Esophagus (tissue), 2 donors: Measurements from ENCODE around the gene PDK2. TPM values are rescaled to one million over a fixed set of nuclear protein-coding genes. Genes with fewer than 3 reads are reported as not detected.

ENCODE experiments used
- H3K27ac ChIP-seq, 2 donors: one replicate each; pipeline ENCODE4 v1.5.1; 2013; ENCODE audit warnings: low read depth in 2 of 2, mild to moderate bottlenecking in 2 of 2, inconsistent platforms in 1 of 2, low read length in 1 of 2, moderate library complexity in 1 of 2
- H3K27me3 ChIP-seq, 2 donors: one replicate each; pipeline ENCODE4 v1.6.1; 2013; ENCODE audit warnings: low read length in 2 of 2, control low read depth in 1 of 2, mild to moderate bottlenecking in 1 of 2; ENCODE audit not compliant: insufficient read depth in 2 of 2, control insufficient read depth in 1 of 2
- H3K36me3 ChIP-seq, 2 donors: one replicate each; pipeline ENCODE4 v1.6.1; 2013; ENCODE audit warnings: low read length in 1 of 2; ENCODE audit not compliant: control insufficient read depth in 2 of 2, insufficient read depth in 2 of 2
- H3K4me1 ChIP-seq, 2 donors: one replicate each; pipeline ENCODE4 v1.6.1; 2013; ENCODE audit warnings: low read length in 1 of 2; ENCODE audit not compliant: control insufficient read depth in 2 of 2, insufficient read depth in 2 of 2
- H3K4me3 ChIP-seq, 2 donors: one replicate each; pipeline ENCODE4 v1.5.1; 2013; ENCODE audit warnings: low read length in 2 of 2, mild to moderate bottlenecking in 2 of 2, low read depth in 1 of 2, moderate library complexity in 1 of 2
- H3K9me3 ChIP-seq, 2 donors: one replicate each; pipeline ENCODE4 v1.6.1; 2013; ENCODE audit warnings: mild to moderate bottlenecking in 2 of 2, low read depth in 1 of 2, low read length in 1 of 2, moderate library complexity in 1 of 2; ENCODE audit not compliant: control insufficient read depth in 2 of 2, insufficient read depth in 1 of 2
- WGBS, 2 donors: extraction: QIAGEN DNeasy Blood & Tissue Kit; methylation state at CpG; one replicate each; pipeline ENCODE4 v1.1.7; 2013; 5-methylcytosine and 5-hydroxymethylcytosine counted together
- polyA plus RNA-seq, 2 donors: library from polyadenylated mRNA; stranded (reverse); fragments of 200-250 nt; gene quantifications; one replicate each; pipeline ENCODE4 v1.2.3, GENCODE V29; 2013
- donor health status: healthy with polysubstance abuse.
- donor health status: Bipolar disorder and iron deficiency.

PDK2 gene
- polyA plus RNA-seq, 2 donors = 12.1 to 13.5 TPM

DNA sequence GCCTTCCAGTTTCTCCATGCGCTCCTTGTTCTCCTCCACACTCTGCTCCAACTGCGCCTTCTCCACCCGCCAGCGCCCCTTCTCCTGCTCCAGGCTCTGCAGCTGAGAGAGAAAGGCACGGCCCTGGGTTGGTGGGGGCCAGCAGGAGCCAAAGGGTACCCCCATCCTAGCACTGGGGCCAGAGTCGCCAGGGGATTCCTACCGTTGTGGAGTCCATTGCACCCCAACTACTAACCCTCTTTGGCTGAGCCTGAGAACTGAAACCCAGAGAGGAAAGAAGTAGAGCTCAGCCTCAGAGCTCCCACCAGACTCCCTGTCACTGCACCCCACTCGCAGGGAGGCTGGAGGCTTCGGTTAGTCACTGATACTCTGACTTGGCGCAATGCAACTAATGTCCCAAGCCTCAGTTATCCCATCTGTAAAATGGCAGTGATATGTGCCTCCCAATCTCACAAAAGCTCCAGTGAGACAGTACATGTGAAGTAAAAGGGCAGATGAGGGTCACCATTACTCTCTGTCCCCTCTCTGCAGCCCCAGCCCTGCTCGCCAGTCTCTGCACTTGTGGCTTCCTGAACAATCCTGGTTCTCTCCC, 41.0 kb downstream of the PDK2 start:
- Histone ChIP-seq H3K4me1 (no peaks in the 10 kb centered on the region), H3K36me3 (peaks cover 18 to 65% of the 10 kb centered on the region in 2 donors), H3K9me3 (no peaks in the 10 kb centered on the region), H3K27me3 (no peaks in the 10 kb centered on the region), H3K27ac (no peak overlapping the region), H3K4me3 (no peak overlapping the region)
- WGBS, 2 donors = 90 to 93% methylated on average over 11 of the region's 11 CpGs

- H3K9me3 ChIP-seq = no peaks in the 10 kb centered on the region
- H3K4me3 ChIP-seq = no peak overlapping the region
- peaks cover 21 to 70% of the 10 kb centered on the region in 2 donors for H3K36me3 ChIP-seq
- no peak overlapping the region for H3K27ac ChIP-seq
- H3K27me3 ChIP-seq = no peaks in the 10 kb centered on the region
- WGBS, 2 donors = 88 to 95% methylated on average over 4 of the region's 4 CpGs
- no peaks in the 10 kb centered on the region for H3K4me1 ChIP-seq
Observed at GRCh38 chr17:50137042-50137441, 41.9 kb downstream of the PDK2 start.

DNA sequence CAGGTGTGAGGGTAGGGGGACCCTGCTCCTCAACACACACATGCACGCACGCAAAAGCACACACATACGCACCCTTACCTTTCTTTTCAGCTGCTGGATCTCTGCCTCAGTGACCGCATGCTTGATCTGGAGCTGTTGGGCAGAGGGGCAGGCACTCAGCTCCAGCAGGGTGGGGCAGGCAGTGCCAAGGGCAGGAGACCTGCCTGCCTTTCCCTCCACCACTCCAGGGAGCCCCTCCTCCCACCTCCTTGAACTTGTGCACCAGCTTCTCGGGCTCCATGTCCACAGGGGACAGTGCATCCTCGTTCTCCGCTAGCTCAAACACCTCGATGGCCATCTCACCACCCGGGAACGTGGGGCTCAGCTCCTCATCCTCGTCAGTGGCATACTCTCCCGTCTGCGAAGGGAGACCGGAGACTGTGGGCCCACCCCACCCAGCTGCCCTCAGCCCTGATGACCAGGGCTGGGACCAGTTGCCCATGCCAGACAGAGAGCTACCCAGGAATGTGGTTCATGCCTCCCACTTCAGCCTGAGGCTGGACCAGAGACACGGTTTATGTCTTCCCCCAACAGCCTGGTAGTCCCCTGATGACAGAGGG, 44.1 kb downstream of the PDK2 start:
- WGBS, 2 donors = 86 to 87% methylated on average over 15 of the region's 15 CpGs
- H3K4me3 ChIP-seq = no peak overlapping the region
- no peaks in the 10 kb centered on the region for H3K9me3 ChIP-seq
- H3K27ac ChIP-seq = no peak overlapping the region
- H3K4me1 ChIP-seq = peaks cover 0 to 6% of the 10 kb centered on the region in 2 donors
- peaks cover 33 to 83% of the 10 kb centered on the region in 2 donors for H3K36me3 ChIP-seq
- no peaks in the 10 kb centered on the region for H3K27me3 ChIP-seq

DNA sequence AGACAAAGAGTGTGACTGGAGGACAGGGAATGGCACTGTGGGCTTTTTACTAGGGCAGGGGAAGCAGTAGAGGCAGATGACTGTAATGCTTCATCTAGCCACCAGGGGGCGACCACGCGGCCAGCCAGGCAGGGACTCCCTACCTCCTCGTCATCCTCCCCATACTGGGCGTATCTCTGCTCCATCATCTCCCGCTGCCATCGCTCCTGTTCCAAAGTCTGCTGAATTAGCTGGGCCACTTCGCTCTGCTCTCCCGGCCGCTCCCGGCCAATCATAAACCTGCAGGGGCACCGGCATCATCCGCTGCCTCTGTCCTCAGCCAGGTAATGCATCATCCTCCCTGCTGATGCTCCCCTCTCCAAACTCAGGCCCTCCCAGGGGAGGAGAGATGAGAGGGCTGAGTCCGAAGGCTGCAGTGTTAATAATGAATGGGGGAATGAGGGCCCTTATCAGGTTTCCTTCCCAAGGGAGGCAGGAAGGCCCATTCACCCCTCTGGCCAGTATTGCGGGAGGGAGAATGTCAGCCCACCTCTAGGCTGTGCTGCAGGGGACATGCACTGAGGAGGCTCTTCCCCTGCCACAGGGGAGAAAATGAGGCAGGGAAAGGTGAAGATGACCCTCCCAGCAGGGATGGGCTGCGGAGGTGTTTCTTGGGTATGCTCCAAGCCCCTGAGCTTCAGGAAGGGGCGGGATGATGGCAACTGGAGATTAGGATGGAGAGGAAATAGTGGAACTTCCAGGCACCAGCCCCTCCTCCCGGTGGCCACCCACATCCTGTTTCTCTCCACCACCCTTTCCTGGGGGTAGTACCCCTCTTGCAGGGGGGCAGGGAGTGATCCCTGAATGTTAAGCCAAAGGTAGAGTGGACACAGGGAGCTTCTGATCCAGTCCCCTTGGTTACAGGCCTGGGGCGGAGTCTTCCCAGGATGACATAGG, 45.1 kb downstream of the PDK2 start:
- H3K27ac ChIP-seq = peak overlapping the region in 1 of 2 donors; percentile 20
- no peak overlapping the region for H3K4me3 ChIP-seq
- 42 to 47% methylated on average over 19 of the region's 19 CpGs for WGBS, 2 donors
- peaks cover 36 to 84% of the 10 kb centered on the region in 2 donors for H3K36me3 ChIP-seq
- H3K27me3 ChIP-seq = no peaks in the 10 kb centered on the region
- no peaks in the 10 kb centered on the region for H3K9me3 ChIP-seq
- peaks cover 3 to 15% of the 10 kb centered on the region in 2 donors for H3K4me1 ChIP-seq

DNA sequence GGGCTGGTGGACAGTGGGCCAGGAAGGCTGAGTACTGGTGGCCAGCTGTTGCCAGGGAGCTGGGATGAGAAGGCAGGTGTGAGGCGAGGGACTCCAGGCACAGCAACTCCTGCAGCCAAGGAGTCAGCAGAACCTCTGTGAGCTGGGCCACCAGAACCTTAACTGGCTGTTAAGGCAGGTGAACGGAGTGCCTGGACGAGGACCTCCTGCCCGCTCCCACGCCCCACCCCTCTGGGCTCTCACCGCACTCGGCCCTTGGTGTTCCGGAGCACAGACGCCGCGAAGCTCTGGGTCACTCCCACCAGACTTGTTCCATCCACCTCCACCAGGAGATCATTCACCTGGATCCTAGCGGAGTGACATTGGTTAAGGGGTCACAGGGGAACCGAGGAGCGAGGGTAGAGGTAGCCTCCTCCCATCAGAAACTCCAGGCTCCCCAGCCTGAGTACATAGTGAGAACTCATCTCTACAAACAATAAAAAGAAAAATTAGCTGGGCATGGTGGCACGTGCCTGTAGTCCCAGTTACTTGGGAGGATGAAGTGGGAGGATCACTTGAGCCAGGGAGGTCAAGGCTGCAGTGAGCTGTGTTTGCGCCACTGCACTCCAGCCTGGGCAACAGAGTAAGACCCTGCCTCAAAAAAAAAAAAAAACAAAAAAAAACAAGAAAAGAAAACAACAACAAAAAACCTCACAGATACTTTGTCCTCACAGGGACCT, 46.0 kb downstream of the PDK2 start:
- Histone ChIP-seq H3K4me1 (peaks cover 9 to 25% of the 10 kb centered on the region in 2 donors), H3K9me3 (no peaks in the 10 kb centered on the region), H3K36me3 (peaks cover 36 to 77% of the 10 kb centered on the region in 2 donors), H3K27me3 (no peaks in the 10 kb centered on the region), H3K4me3 (no peak overlapping the region), H3K27ac (no peak overlapping the region)
- 92% methylated on average over 16 of the region's 16 CpGs for WGBS, 2 donors

- WGBS, 2 donors = 66 to 67% methylated on average over 8 of the region's 8 CpGs
- Histone ChIP-seq H3K4me1 (peaks cover 9 to 30% of the 10 kb centered on the region in 2 donors), H3K27ac (no peak overlapping the region)
Observed at GRCh38 chr17:50141745-50142110, 46.6 kb downstream of the PDK2 start.

GRCh38 chr17:50143461-50144176, 48.5 kb downstream of the PDK2 start:
- Histone ChIP-seq H3K36me3 (peaks cover 32 to 56% of the 10 kb centered on the region in 2 donors), H3K27ac (peak overlapping the region in 1 of 2 donors; percentile 81), H3K9me3 (no peaks in the 10 kb centered on the region), H3K27me3 (no peaks in the 10 kb centered on the region), H3K4me3 (no peak overlapping the region), H3K4me1 (peaks cover 22 to 39% of the 10 kb centered on the region in 2 donors)
- WGBS, 2 donors = 91 to 93% methylated on average over 20 of the region's 20 CpGs

More at GRCh38 chr17:50141745-50142110, 46.6 kb downstream of the PDK2 start:
- Histone ChIP-seq H3K9me3 (no peaks in the 10 kb centered on the region), H3K36me3 (peaks cover 36 to 73% of the 10 kb centered on the region in 2 donors), H3K27me3 (no peaks in the 10 kb centered on the region), H3K4me3 (no peak overlapping the region)

GRCh38 chr17:50144355-50144754, 49.2 kb downstream of the PDK2 start:
- Histone ChIP-seq H3K36me3 (peaks cover 26 to 48% of the 10 kb centered on the region in 2 donors), H3K4me1 (peaks cover 22 to 39% of the 10 kb centered on the region in 2 donors), H3K27ac (peak overlapping the region in 1 of 2 donors; percentile 81), H3K4me3 (no peak overlapping the region), H3K9me3 (no peaks in the 10 kb centered on the region), H3K27me3 (no peaks in the 10 kb centered on the region)
- 70 to 80% methylated on average over 6 of the region's 6 CpGs for WGBS, 2 donors
